MCF 10A (cell line): ENCODE data around the gene BRAF. TPM values are rescaled to one million over a fixed set of nuclear protein-coding genes. Genes with fewer than 3 reads are reported as not detected.
"Not testable (repeated sequence)": the region's sequence is repeated elsewhere in the genome, so short reads cannot be mapped to it uniquely, and the experiment has no call there.

Experiments
- BruUV-seq: library from RNA; stranded (reverse); fragments of 400-500 nt; replicated peaks from 2 replicates; lab custom pipeline; 2021; lab: Mats Ljungman, UMichigan
- CTCF ChIA-PET: fragments of 300-600 bp; sonication (Branson Sonifier 250); formaldehyde crosslinking; extraction: SDS; loops from one replicate; lab custom pipeline; 2021; ENCODE audit warnings: antibody characterized with exemption, inconsistent platforms; lab: Yijun Ruan, JAX
- POLR2A ChIA-PET: fragments of 300-600, 350-650 bp; sonication (Branson Sonifier 250); formaldehyde crosslinking; extraction: SDS; loops from one replicate; lab custom pipeline; 2020; ENCODE audit warnings: antibody characterized with exemption, inconsistent platforms; lab: Yijun Ruan, JAX
- DNase-seq: peaks from one replicate; pipeline ENCODE4 v3.0.0-alpha.2; 2018; ENCODE audit not compliant: unreplicated experiment
- H3K27ac Mint-ChIP-seq: one replicate; pipeline ENCODE4 v1.8.0; 2022; ENCODE audit warnings: mild to moderate bottlenecking, low read depth, mixed read lengths; ENCODE audit not compliant: unreplicated experiment
- H3K27me3 Mint-ChIP-seq: one replicate; pipeline ENCODE4 v1.8.0; 2022; ENCODE audit warnings: mixed read lengths; ENCODE audit not compliant: insufficient read depth, unreplicated experiment
- H3K36me3 Mint-ChIP-seq: one replicate; pipeline ENCODE4 v1.8.0; 2022; ENCODE audit warnings: mild to moderate bottlenecking, moderate library complexity, mixed read lengths; ENCODE audit not compliant: insufficient read depth, unreplicated experiment
- H3K4me1 Mint-ChIP-seq: one replicate; pipeline ENCODE4 v1.8.0; 2022; ENCODE audit warnings: mixed read lengths; ENCODE audit not compliant: insufficient read depth, unreplicated experiment
- H3K4me3 Mint-ChIP-seq: one replicate; pipeline ENCODE4 v1.8.0; 2022; ENCODE audit warnings: mild to moderate bottlenecking, moderate library complexity, mixed read lengths; ENCODE audit not compliant: unreplicated experiment
- H3K9me3 Mint-ChIP-seq: one replicate; pipeline ENCODE4 v1.8.0; 2022; ENCODE audit warnings: mixed read lengths; ENCODE audit not compliant: unreplicated experiment
- intact Hi-C: fragments of 100-400 bp; cut with micrococcal nuclease; formaldehyde crosslinking; loops from 2 replicates; pipeline ENCODE4 v1.14.1; 2022
- total RNA-seq: library from RNA; stranded (reverse); gene quantifications from 2 replicates; pipeline ENCODE4 v1.2.3, GENCODE V29; 2022
- TF ChIP-seq, protein P1 (sequence below): fragments of 200-600 bp; IDR thresholded peaks from one replicate; pipeline ENCODE4 v1.8.0; 2022; ENCODE audit warnings: antibody characterized with exemption, mild to moderate bottlenecking; ENCODE audit not compliant: unreplicated experiment

Gene BRAF
- total RNA-seq, 1 experiment from 2014 or later, result 33.7 TPM

- intact Hi-C loops, result no loop called here
- ChIA-PET POLR2A (interaction anchor here (0.9 kb wide), 1 partner anchor 32 kb away, joined by 3 read pairs; no protein-coding TSS in a partner anchor), CTCF (interaction anchor here (0.6 kb wide), 1 partner anchor 134 kb away, joined by 4 read pairs; no protein-coding TSS in a partner anchor)
- TF ChIP-seq, protein P1, sequence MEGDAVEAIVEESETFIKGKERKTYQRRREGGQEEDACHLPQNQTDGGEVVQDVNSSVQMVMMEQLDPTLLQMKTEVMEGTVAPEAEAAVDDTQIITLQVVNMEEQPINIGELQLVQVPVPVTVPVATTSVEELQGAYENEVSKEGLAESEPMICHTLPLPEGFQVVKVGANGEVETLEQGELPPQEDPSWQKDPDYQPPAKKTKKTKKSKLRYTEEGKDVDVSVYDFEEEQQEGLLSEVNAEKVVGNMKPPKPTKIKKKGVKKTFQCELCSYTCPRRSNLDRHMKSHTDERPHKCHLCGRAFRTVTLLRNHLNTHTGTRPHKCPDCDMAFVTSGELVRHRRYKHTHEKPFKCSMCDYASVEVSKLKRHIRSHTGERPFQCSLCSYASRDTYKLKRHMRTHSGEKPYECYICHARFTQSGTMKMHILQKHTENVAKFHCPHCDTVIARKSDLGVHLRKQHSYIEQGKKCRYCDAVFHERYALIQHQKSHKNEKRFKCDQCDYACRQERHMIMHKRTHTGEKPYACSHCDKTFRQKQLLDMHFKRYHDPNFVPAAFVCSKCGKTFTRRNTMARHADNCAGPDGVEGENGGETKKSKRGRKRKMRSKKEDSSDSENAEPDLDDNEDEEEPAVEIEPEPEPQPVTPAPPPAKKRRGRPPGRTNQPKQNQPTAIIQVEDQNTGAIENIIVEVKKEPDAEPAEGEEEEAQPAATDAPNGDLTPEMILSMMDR, result no peak
- Mint-ChIP-seq H3K27ac (no peak overlapping the region), H3K27me3 (no peaks in the 10 kb centered on the region), H3K9me3 (no peaks in the 10 kb centered on the region), H3K4me3 (no peak overlapping the region), H3K4me1 (no peaks in the 10 kb centered on the region), H3K36me3 (no peaks in the 10 kb centered on the region)
- BruUV-seq, result no TSS peak
- DNase-seq, result no peak
Observed at GRCh38 chr7:140945940-140946339, 21.2 kb upstream of the BRAF start.

DNA sequence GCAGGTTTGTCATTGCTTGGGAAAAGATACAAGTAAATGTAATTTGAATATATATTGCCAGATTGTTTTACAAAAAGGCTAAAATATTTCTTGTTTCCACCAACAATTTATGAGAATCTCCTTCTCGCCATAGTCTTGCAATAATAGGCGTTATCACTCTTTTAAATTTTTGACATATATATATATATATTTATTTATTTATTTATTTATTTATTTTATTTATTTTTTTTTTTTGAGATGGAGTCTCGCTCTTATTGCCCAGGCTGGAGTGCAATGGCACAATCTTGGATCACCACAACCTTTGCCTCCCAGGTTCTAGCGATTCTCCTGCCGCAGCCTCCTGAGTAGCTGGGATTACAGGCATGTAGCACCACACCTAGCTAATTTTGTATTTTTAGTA, 17.5 kb upstream of the BRAF start:
- BruUV-seq, H3K9me3 Mint-ChIP-seq, POLR2A ChIA-PET, H3K4me1 Mint-ChIP-seq, intact Hi-C loops, H3K27me3 Mint-ChIP-seq, H3K27ac Mint-ChIP-seq, CTCF ChIA-PET, H3K4me3 Mint-ChIP-seq, DNase-seq, H3K36me3 Mint-ChIP-seq: not testable (repeated sequence)

GRCh38 chr7:140940898-140941297, 16.2 kb upstream of the BRAF start:
- BruUV-seq, result no TSS peak
- no peak overlapping the region for H3K27ac Mint-ChIP-seq

GRCh38 chr7:140937702-140938264, 13.1 kb upstream of the BRAF start:
- TF ChIP-seq, protein P1, result no peak
- BruUV-seq, result no TSS peak
- intact Hi-C loops, result no loop called here
- no peak for DNase-seq
- Mint-ChIP-seq H3K4me3 (no peak overlapping the region), H3K9me3 (no peaks in the 10 kb centered on the region), H3K27me3 (peaks cover 9% of the 10 kb centered on the region), H3K27ac (no peak overlapping the region), H3K4me1 (no peaks in the 10 kb centered on the region), H3K36me3 (no peaks in the 10 kb centered on the region)
- POLR2A ChIA-PET, result no interaction called here
- CTCF ChIA-PET, result interaction anchor here (0.6 to 1.0 kb wide), 3 partner anchors 10 to 117 kb away, joined by 3 to 4 read pairs (median 3); no protein-coding TSS in a partner anchor

More at GRCh38 chr7:140940898-140941297, 16.2 kb upstream of the BRAF start:
- no peak overlapping the region for H3K4me3 Mint-ChIP-seq
- no peaks in the 10 kb centered on the region for H3K36me3 Mint-ChIP-seq
- H3K9me3 Mint-ChIP-seq, result no peaks in the 10 kb centered on the region
- intact Hi-C loops, result no loop called here
- H3K4me1 Mint-ChIP-seq, result no peaks in the 10 kb centered on the region
- no peak for DNase-seq
- ChIA-PET POLR2A (no interaction called here), CTCF (no interaction called here)
- TF ChIP-seq, protein P1, result no peak
- no peaks in the 10 kb centered on the region for H3K27me3 Mint-ChIP-seq
